Right lung (tissue), 10 donors: ENCODE data around the gene PHACTR2. TPM values are rescaled to one million over a fixed set of nuclear protein-coding genes. Genes with fewer than 3 reads are reported as not detected.
"Not testable (repeated sequence)": the region's sequence is repeated elsewhere in the genome, so short reads cannot be mapped to it uniquely, and the experiment has no call there.

Source experiments
- DNase-seq, 2 donors: peaks; one replicate each; pipeline ENCODE4 v3.0.0-alpha.2; 2013
- long read RNA-seq, 8 donors: transcript quantifications; one replicate each; lab custom pipeline, GENCODE V29; 2026
- polyA plus RNA-seq, 5 donors: library from polyadenylated mRNA; unstranded; fragments of 120-200 nt; gene quantifications; one replicate each; pipeline versions ENCODE4 v1.2.1 to v1.2.3, GENCODE V29; 2013; ENCODE audit warnings: inconsistent platforms in 1 of 5, low replicate concordance in 1 of 5; ENCODE audit not compliant: insufficient read length in 5 of 5, insufficient read depth in 1 of 5

PHACTR2 gene
- polyA plus RNA-seq, result 10 to 100 TPM; 29.4 to 51.5 (median 46.5) TPM
- long read RNA-seq, donor 1, full-length matches to known transcripts, result 12 of 12 reads
- long read RNA-seq, donor 1, partial matches to known transcripts, result 0 of 12 reads
- long read RNA-seq, donor 1, other reads (novel, unspliced or antisense), result 0 of 12 reads
- long read RNA-seq, donor 2, full-length matches to known transcripts, result 8 of 8 reads
- long read RNA-seq, donor 2, partial matches to known transcripts, result 0 of 8 reads
- long read RNA-seq, donor 2, other reads (novel, unspliced or antisense), result 0 of 8 reads
- long read RNA-seq, donor 3, full-length matches to known transcripts, result 3 of 3 reads
- long read RNA-seq, donor 3, partial matches to known transcripts, result 0 of 3 reads
- long read RNA-seq, donor 3, other reads (novel, unspliced or antisense), result 0 of 3 reads
- long read RNA-seq, donor 4, partial matches to known transcripts, result 18 of 20 reads
- long read RNA-seq, donor 4, other reads (novel, unspliced or antisense), result 0 of 20 reads
- long read RNA-seq, donor 5, full-length matches to known transcripts, result 15 of 20 reads
- long read RNA-seq, donor 5, partial matches to known transcripts, result 5 of 20 reads
- long read RNA-seq, donor 5, other reads (novel, unspliced or antisense), result 0 of 20 reads
- long read RNA-seq, donor 6, full-length matches to known transcripts, result 13 of 13 reads
- long read RNA-seq, donor 6, partial matches to known transcripts, result 0 of 13 reads
- long read RNA-seq, donor 6, other reads (novel, unspliced or antisense), result 0 of 13 reads
- long read RNA-seq, donor 7, full-length matches to known transcripts, result 10 of 10 reads
- long read RNA-seq, donor 7, partial matches to known transcripts, result 0 of 10 reads
- long read RNA-seq, donor 7, other reads (novel, unspliced or antisense), result 0 of 10 reads
- long read RNA-seq, donor 8, partial matches to known transcripts, result 0 of 4 reads
- long read RNA-seq, donor 8, other reads (novel, unspliced or antisense), result 0 of 4 reads

DNA sequence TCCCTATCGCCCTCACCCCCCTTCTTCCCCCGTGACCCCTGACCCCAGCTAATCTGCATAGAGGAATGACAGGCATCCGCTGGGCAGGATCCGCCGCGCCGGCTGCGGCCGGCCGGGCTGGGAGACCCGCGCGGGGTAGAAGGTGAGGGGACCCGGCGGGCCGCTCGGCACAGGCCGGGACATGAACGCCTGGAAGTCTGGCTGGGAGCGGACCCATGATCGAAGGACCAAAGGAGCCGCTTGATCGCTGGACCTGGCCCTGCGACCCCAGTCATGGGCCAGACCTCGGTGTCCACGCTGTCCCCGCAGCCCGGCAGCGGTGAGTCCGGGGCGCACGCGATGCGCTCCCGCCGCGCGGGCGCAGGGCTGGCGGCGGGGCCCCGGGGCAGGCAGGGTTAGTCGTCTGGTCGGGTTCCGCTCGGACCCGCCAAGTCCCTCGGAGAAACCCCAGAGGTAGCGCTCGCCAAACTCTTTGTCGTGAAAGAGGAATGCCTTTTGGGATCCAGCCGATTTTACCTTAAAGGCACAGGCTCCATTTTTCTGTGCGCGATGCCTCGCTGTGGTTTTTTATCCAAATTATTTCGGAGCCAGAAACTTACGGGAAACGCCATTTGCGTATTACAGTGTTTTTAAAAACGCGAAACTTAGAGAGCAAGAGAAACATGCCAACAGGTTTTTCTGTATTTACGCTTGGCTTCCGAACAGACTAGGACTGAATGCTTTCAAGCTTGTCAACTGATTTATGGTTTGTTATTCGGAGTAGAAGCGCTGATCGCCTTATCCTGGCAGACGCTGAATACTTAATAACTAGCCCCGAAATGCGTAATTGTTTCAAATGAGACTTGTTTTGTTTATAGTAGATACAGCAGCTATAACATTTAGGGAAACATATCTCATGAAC, at the start of gene PHACTR2:
Gene PHACTR2, plus strand, starts transcription at position 75 of the 901 bp plus-strand sequence. Its CDS starts 199 bp downstream, at position 274.
- peak; percentile 80 to 81 for DNase-seq

DNA sequence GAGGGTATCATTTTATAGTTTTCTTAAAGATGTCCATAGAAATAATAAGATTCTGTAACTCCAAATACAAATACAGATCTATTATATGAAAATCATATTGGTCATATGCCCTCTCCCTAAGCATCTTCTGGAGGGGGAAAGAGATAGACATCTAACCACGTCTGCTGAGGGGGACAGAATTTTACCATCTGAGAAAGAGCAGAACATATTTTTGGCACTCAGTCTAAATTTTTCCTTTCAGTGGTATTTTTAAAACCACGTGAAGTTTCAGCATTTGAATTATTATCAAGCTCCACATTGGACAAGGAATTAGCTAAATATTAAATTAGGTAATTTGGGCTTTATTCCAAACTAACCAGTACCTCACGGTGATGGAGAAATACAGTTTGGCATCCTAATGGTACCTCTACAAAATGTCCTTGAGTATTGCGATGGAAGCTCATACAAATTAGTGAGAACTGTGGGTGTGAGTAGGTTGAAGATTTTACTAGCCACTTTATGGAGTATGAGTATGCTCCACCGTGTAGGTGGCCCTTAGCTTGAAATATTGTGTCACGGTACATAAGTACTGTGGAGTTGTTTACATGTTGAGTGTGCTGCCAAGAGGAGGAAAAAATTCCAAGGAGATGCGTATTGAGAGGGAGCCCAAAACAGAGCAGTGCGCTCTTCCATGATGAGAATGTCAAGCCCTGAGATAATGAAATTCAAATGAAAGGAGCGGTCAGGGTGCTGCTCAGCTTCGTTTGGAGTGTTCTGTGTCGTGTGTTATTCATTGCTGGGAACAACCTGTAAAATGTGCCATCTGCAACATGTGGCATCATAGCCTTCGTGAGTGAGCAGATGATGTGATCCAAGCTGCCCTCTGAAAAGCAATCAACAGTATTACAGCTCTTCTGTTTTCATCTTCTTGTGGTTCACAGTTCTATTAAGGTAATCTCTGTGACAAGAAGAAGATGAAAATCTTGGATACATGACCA, 48.4 kb upstream of the PHACTR2 start:
- DNase-seq, result no peak

DNA sequence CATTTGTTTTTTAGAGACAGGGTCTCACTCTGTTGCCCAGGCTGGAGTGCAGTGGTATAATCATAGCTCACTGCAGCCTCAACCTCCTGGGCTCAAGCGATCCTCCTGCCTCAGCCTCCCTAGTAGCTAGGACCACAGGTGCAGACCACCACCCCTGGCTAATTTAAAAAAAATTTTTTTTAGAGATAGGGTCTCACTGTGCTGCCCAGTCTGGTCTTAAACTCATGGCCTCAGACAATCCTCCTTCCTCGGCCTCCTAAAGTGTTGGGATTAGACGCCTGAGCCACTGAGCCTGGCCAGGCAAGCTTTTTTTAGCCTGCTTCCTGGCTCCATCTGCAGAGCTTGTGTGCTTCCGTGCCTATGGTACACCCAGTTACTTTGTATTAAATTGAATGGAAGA, 46.6 kb upstream of the PHACTR2 start:
- DNase-seq, result not testable (repeated sequence)

DNA sequence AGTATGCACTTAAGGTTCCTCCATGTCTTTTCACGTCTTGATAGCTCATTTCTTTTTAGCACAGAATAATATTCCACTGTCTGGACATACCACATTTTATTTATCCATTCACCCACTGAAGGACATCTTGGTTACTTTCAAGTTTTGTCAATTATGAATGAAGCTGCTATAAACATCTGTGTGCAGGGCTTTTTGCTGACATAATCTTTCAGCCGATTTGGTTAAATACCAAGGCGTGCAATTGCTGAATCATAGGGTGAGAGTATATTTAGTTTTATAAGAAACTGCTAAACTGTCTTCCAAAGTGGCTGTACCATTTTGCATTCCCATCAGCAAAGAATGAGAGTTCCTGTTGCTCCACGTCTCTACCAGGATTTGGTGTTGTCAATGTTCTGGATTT, 44.9 kb upstream of the PHACTR2 start:
- no peak for DNase-seq

DNA sequence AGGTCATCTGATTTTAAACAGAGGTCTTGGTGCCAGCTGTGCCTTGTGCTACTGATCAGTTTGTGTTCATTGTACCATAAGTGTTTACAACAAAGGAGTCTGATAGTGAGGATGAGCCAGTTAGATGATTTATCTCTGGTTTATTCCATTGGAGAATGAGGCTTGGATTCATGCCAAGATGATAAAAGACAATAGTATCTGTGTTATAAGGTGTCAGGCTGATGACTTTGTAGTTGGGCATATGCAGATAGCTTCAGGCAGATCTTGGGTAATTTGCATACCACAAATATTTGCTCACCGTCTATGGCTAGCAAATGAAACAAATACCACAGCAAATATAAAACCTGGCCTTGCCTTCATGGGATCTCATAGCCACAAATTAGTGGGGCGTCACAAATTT, 43.3 kb upstream of the PHACTR2 start:
- no peak for DNase-seq

DNA sequence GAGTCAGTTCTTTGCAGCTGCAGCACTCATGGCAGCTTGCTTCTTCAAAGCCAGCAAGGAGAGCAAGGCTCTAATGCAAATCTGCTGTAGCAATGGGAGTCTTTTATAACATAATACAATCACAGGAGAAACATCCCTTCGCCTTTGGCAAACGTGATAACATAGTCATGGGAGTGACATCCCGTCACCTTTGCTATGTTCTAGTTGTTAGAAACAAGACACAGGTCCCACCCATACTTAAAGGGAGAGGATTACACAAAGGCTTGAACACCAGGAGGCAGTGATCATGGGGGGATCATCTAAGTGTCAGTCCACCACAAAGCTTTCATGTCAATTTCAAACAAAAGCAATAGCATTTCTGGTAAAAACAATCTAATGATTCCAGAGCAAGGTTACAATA, 40.1 kb upstream of the PHACTR2 start:
- no peak for DNase-seq

DNA sequence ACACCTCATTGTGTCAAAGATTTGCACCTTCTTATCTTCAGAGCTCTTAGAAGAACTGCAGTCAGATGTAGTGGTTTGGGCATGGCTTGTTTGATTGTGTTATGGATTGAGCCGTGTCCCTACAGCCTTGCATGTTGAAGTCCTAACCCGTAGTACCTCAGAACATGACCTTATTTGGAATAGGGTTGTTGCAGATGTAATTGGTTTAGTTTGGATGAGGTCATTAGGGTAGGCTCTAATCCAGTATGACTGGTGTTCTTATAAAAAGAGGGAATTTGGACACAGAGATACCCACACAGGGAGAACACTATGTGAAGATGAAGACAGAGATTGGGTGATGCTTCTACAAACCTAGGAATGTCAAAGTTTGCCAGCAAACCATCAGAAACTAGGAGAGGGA, 35.4 kb upstream of the PHACTR2 start:
- no peak for DNase-seq

DNA sequence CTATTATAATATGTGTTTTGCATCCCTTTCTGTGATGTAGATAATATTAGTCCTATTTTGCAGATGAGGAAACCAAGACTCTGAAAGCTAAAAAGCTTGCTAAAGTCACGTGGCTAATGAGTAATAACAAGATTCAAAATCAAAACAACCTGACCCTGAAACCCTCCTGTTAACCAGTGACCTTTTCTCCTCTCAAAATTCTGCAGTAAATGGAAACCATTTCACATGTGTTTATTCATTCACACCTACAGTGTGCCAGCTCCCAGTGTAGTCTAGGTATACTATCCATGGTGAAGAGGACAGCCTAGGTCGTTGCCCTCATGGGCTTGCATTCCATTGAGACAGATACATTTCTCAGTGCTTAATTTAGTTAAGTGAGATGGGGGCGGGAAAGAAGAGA, 30.6 kb upstream of the PHACTR2 start:
- no peak for DNase-seq

DNA sequence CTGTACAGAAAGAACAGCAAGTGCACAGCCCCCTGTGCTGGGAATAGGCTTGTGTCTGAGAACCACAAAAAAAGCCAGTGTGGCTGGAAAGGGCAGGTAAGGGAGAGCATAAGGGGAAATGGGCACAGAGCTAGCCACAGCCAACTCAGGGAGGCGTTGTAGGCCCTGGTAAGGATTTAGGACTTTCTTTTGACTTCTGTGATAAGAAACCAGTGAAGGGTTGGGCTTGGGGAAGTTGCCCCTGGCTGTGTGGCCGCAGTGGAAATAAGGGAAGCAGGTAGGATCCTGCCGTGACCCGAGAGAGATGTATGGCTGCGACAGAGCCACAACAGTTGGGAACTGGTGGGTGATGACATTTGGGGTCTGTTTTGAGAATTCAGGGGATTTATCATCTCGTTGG, 30.0 kb upstream of the PHACTR2 start:
- DNase-seq, result no peak

DNA sequence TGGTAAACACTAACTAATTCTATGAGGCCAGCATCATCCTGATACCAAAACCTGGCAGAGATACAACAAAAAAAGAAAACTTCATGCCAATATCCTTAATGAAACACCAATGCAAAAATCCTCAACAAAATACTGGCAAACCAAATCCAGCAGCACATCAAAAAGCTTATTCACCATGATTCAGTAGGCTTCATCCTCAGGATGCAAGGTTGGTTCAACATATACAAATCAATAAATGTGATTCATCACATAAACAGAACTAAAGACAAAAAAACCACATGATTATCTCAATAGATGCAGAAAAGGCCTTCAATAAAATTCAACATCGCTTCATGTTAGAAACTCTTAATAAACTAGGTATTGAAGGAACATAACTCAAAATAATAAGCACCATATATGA, 28.4 kb upstream of the PHACTR2 start:
- DNase-seq, result not testable (repeated sequence)

DNA sequence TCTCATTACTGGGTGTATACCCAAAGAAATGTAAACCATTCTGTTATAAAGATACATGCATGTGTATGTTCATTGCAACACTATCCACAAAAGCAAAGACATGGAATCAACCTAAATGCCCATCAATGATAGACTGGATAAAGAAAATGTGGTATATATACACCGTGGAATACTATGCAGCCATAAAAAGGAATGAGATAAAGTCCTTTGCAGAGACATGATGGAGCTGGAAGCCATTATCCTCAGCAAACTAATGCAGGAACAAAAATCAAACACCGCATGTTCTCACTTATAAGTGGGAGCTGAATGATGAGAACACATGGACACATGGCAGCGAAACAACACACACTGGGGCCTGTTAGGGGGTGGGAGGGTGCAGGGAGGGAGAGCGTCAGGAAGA, 26.4 kb upstream of the PHACTR2 start:
- not testable (repeated sequence) for DNase-seq

DNA sequence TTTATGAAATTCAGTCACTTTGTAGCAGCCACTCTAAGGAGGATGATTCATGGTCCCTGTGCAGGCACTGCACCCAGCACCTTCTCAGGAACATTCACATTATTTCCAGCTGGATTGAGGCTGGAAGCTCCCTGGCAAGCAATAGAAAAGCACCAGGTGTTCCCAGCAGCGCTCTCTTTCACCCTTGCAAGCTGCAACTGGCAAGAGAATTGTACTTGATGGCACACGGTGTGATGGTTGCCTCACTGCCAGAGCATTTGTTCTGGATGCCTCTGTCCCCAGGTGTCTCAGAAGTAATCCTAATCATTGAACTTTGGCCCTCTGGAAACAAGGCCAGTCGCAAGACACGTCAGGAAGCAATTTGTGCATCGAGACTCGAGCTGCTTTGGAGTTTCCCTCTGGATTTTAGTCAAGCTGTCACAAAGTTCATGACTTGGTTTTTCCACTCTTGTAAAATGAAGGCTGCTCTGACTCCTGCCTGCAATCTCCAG, 24.9 kb upstream of the PHACTR2 start:
- no peak for DNase-seq

DNA sequence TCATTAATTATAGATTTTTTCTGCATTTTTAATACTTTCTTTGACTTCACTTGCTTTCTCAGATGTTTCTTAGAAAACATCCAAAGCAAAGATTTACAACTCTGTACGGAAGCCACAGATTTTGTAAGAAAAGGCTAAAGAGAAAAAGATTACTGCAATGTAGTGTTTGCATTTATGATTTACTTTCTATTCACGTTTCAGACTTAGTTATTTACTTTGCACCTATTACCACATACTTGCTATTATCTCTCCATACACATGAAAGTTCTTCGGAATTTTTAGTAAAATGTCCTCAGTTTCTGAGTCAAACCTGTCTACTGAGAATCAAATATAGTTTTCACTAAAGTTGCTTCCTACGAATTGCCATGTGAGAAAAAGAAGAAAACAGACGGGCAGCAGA, 22.2 kb upstream of the PHACTR2 start:
- no peak for DNase-seq

DNA sequence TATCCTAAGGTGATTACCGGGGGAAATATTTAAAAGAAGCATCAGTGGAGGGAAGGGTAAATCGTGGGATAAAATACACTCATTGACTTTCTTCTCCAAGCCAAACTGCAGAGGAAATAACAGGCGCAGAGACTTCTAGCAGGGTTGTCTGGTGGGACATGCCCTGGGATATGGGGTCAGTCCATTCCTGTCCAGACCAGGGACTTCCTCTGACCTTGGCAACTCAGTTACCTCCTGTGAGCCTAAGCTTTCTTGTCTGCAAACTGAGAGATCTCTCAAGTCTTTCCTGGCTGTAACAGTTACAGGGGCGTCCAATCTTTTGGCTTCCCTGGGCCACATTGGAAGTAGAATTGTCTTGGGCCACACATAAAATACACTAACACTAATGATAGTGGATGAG, 21.7 kb upstream of the PHACTR2 start:
- DNase-seq, result no peak

DNA sequence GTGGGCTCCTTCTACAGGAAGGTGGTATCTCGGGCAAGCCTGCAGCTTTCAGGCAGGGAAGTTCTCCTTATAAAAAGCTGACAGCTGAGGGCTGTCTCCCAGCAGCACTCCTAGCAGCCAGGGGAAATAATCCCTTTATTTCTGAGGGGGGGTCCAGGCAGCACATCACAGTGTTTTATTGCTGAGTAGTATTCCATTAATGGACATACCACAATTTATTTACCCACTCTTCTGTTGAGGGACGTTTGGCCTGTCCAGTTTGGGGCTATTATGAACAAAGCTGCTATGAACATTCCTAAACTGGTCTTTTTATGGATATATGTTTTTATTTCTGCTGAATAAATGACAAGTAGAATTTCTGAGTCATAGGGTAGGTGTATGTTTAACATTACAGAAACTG, 20.0 kb upstream of the PHACTR2 start:
- DNase-seq, result no peak

DNA sequence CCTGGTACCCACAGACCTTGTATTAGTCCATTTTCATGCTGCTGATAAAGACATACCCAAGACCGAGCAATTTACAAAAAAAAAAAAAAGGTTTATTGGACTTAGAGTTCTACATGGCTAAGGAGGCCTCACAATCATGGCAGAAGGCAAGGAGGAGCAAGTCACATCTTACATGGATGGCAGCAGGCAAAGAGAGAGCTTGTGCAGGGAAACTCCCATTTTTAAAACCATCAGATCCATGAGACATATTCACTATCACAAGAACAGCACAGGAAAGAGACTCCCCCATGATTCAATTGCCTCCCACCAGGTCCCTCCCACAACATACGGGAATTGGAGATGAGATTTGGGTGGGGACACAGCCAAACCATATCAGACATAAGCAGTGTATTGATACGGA, 17.6 kb upstream of the PHACTR2 start:
- DNase-seq, result not testable (repeated sequence)

DNA sequence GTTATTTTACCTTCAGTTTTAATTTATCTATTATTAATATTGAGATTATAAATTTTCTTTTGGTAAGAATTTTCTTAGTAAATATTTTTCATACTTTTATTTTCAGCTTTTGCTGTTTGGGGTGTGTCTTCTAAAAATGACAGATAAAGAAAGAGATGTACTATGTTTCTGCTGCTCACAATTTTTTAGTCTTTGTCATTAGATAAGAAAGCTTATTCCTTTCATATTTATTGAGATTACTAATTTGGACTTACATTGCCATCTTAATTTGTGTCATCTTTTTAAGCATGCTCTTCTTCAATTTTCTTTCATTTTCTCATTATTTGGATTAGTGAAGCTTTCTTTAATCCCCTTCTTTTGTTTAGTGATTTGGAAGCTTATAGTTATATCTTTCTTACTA, 13.6 kb upstream of the PHACTR2 start:
- no peak for DNase-seq

DNA sequence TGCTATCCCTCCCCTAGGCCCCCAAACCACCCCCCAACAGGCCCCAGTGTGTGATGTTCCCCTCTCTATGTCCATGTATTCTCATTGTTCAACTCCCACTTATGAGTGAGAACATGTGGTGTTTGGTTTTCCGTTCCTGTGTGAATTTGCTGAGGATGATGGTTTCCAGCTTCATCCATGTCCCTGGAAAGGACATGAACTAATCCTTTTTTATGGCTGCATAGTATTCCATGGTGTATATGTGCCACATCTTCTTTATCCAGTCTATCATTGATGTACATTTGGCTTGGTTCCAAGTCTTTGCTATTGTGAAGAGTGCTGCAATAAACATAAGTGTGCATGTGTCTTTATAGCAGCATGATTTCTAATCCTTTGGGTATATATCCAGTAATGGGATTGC, 11.8 kb upstream of the PHACTR2 start:
- not testable (repeated sequence) for DNase-seq

DNA sequence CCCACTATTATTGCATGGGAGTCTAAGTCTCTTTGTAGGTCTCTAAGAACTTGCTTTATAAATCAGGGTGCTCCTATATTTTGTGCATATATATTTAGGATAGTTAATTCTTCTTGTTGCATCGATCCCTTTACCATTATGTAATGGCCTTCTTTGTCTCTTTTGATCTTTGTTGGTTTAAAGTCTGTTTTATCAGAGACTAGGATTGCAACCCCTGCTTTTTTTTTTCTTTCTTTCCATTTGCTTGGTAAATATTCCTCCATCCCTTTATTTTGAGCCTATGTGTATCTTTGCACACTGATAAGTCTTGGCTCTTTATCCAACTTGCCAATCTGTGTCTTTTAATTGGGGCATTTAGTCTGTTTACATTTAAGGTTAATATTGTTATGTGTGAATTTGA, 8.3 kb upstream of the PHACTR2 start:
- not testable (repeated sequence) for DNase-seq

DNA sequence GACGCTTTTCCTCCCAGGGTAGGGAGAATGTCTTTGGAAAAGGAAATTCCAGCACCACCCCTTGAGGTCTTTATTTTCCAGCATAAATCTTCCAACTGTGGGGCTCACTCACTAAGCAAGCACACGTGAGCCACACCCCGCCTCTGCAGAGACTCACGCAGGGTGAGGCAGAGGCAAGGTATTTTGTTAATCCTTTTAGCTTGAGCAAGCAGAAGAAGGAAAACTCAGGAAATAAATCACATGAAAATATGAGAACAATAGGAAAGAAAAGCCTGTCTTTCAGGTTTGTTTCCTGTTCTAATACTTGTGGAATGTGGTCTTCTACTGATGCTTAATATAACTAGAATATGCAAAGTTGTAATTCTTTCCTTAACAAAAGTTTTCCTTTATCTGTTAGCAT, 4.1 kb upstream of the PHACTR2 start:
- no peak for DNase-seq
